ENCODE results near the gene OR52I1. TPM values are rescaled to one million over a fixed set of nuclear protein-coding genes. Genes with fewer than 3 reads are reported as not detected.

The OR52I1 gene
- total RNA-seq, 2 donors from 2014 or later, result not detected

- H3K9me3 ChIP-seq, result no peaks in the 10 kb centered on the region
- ATAC-seq (no peak), DNase-seq (no peak)
- H3K4me1 ChIP-seq, result peaks cover 10% of the 10 kb centered on the region
- no peak overlapping the region for H3K27ac ChIP-seq
- no peaks in the 10 kb centered on the region for H3K36me3 ChIP-seq (replicated peaks in 1 of 2; ENCODE audit: insufficient read depth in 1 of 2, low read depth in 2 of 2)
- H3K27me3 ChIP-seq, result no peaks in the 10 kb centered on the region
- H3K4me3 ChIP-seq, result no peak overlapping the region
- TF ChIP-seq POLR2A (IDR thresholded peaks at IDR 0.05) (no peak), CTCF (IDR thresholded peaks at IDR 0.05) (no peak)
- 78 to 83% methylated on average over 8 of the region's 8 CpGs for WGBS, 2 donors
- intact Hi-C loops (cut with DNase I), result no loop called here
Observed at GRCh38 chr11:4551346-4551979, 42.4 kb upstream of the OR52I1 start.

GRCh38 chr11:4559527-4560440, 34.1 kb upstream of the OR52I1 start:
- Histone ChIP-seq H3K36me3 (replicated peaks in 1 of 2; ENCODE audit: insufficient read depth in 1 of 2, low read depth in 2 of 2) (no peaks in the 10 kb centered on the region), H3K9me3 (no peaks in the 10 kb centered on the region), H3K27ac (peak overlapping the region; percentile 23 to 55 (median 54)), H3K27me3 (no peaks in the 10 kb centered on the region), H3K4me1 (peaks cover 28% of the 10 kb centered on the region), H3K4me3 (no peak overlapping the region)
- peak; percentile 62 for ATAC-seq
- 30 to 55% methylated on average over 2 to 8 of the region's 8 CpGs for WGBS, 2 donors
- intact Hi-C loops (cut with DNase I), result no loop called here
- DNase-seq, result peak; percentile 34 to 59 (median 36)
- TF ChIP-seq POLR2A (IDR thresholded peaks at IDR 0.05) (no peak), CTCF (IDR thresholded peaks at IDR 0.05) (no peak)

- TF ChIP-seq CTCF (IDR thresholded peaks at IDR 0.05), result no peak
- no peak for TF ChIP-seq POLR2A (IDR thresholded peaks at IDR 0.05)
- no peaks in the 10 kb centered on the region for H3K9me3 ChIP-seq
- peak overlapping the region in 3 of 4 donors; percentile 53 to 55 (median 54) for H3K27ac ChIP-seq
- H3K27me3 ChIP-seq, result no peaks in the 10 kb centered on the region
- ATAC-seq (peak; percentile 79), DNase-seq (peak in 1 of 4 donors; percentile 4)
- H3K4me1 ChIP-seq, result peaks cover 28% of the 10 kb centered on the region
- 23 to 39% methylated on average over 1 of the region's 1 CpG for WGBS, 2 donors
- intact Hi-C loops (cut with DNase I), result no loop called here
- H3K36me3 ChIP-seq (replicated peaks in 1 of 2; ENCODE audit: insufficient read depth in 1 of 2, low read depth in 2 of 2), result no peaks in the 10 kb centered on the region
- no peak overlapping the region for H3K4me3 ChIP-seq
Observed at GRCh38 chr11:4560467-4560866, 33.4 kb upstream of the OR52I1 start.

GRCh38 chr11:4565371-4565770, 28.5 kb upstream of the OR52I1 start:
- Histone ChIP-seq H3K27me3 (no peaks in the 10 kb centered on the region), H3K36me3 (replicated peaks in 1 of 2; ENCODE audit: insufficient read depth in 1 of 2, low read depth in 2 of 2) (no peaks in the 10 kb centered on the region), H3K4me3 (no peak overlapping the region), H3K9me3 (no peaks in the 10 kb centered on the region), H3K4me1 (peaks cover 11% of the 10 kb centered on the region), H3K27ac (no peak overlapping the region)
- 81 to 97% methylated on average over 3 of the region's 3 CpGs for WGBS, 2 donors
- DNase-seq, result no peak
- no peak for ATAC-seq
- intact Hi-C loops (cut with DNase I), result no loop called here
- TF ChIP-seq POLR2A (IDR thresholded peaks at IDR 0.05), result no peak
- TF ChIP-seq CTCF (IDR thresholded peaks at IDR 0.05), result no peak
